ENCODE measurements around the gene CD72.

CD72 gene

GRCh38 chr9:35618325-35618727, at the start of gene CD72:
Gene CD72 (minus strand): TSS chr9:35618413. CDS start chr9:35618303, 110 bp downstream.
- no peak for DNase-seq

GRCh38 chr9:35667939-35668338, 49.7 kb upstream of the CD72 start:
- no peak for DNase-seq

DNA sequence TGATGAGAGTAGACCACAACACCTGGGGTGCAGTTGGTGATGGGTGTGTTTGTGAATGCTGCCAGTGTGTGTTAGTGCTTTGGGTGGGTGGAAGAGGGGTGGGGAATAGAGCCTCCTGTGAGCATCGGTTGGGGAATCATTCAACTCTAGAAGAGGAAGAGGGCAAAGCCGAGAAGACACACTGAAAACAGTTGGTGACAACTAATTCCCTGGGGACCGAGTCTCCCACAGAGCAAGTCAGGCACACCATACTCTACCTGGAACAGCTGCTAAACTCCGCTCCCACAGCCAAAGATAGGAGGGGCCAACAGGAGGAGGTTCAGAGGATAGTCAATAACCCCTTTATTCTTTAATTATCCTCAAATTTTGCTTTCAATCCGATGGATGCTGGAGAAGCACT, 48.3 kb upstream of the CD72 start:
- DNase-seq, result no peak

GRCh38 chr9:35666045-35666444, 47.8 kb upstream of the CD72 start:
- no peak for DNase-seq

GRCh38 chr9:35665471-35665818, 47.2 kb upstream of the CD72 start:
- no peak for DNase-seq

- no peak for DNase-seq
These were observed 46.6 kb upstream of the CD72 start, which contains the start of gene ARHGEF39 for GRCh38 chr9:35664531-35665470. Gene ARHGEF39 (minus strand): TSS chr9:35665195. CDS start chr9:35665169, 26 bp downstream.

DNA sequence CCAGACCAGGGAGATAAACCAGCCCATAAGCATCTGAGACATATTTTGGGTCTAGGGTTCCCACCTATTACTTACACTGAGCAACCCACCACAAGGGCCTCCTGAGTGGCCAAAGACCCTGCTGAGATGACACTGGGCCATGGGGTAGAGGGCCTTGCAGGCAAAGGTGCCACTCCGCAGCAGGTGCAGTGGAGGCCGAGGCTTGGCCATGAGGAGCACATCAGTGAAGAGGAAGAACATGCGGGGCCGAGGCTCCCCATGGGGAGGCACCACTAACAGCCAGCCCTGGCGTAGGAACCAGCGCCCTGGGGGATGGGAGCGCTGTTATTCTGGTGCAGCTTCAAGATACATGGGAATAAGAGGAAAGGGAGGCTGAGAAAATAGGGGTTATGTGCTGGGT, 44.2 kb upstream of the CD72 start:
- no peak for DNase-seq

DNA sequence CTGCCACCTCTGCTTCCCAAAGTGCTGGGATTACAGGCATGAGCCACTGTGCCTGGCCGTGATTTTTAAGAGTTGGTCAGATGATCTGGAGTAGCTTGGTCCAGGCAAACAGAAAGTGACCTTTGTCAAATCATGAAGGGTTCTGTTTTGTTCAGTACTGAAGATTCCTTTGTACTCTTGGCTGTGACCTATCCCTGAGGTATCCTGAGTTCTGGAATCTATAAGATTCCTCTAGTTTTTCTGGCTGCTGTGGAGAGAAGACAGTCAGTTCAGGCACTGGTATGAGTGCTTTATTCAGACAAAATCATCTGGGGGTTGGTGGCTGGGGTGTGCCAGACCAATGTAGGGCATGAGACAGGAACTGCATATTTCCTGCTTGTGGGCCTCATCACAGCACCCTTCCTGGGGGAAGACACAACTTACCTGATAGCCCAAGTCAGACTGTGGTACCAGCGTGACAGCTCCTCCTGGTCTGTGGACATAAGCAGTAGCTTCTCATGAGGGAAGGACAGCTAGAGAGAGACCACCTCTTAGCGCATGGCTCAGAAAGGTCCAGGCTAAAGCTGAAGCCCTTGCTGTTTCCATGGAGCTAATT, 43.6 kb upstream of the CD72 start:
- no peak for DNase-seq

DNA sequence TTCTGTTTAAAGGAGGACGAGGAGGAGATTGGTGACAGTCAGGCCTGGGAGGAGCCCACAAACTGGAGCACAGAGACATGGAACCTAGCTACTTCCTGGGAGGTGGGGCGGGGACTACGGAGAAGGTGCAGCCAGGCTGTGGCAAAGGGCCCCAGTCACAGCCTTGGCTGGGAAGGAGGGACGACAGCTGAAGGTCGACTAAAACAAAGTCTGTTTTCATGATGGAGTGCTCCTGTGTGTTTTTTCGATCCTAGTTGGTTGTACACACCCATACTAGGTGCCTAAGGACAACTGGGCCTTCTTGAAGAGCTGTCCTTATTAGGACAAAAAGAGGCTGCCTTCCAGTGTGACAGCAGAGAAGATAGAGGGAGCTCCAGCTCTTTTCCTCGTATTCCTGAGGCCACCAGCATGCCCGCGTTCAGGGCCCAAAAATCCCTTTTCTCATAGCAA, 42.8 kb upstream of the CD72 start:
- no peak for DNase-seq

DNA sequence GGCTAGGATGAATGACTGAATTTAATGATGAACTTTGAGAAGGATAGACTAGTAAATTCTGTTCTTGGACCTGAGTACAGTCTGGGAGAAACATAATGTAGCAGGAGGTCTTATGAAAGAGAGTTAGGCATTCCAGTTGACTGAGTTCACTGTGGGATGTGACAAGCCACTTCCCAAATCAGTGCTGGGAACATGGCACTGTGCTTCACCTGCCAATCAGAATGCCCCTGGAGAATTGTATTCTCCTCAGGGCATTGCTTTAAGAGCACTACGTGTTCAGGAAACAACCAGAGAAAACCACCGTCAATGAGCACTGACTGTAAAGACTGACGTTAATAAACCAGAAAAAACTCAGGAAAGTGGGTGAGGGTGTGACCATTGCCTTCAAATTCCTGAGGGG, 41.1 kb upstream of the CD72 start:
- DNase-seq, result no peak

DNA sequence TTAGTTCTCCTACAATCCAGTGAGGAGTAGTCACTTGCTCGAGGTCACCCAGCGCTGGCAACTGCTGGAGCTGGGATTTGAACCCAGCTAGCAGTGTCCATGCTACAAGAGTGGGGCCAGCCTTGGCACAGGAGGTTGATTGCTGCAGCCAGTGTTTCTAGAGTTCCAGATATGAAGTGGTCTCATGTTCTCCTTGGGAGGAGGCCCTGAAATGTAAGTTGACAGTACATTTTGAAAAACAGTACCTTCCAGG, 40.7 kb upstream of the CD72 start:
- no peak for DNase-seq

DNA sequence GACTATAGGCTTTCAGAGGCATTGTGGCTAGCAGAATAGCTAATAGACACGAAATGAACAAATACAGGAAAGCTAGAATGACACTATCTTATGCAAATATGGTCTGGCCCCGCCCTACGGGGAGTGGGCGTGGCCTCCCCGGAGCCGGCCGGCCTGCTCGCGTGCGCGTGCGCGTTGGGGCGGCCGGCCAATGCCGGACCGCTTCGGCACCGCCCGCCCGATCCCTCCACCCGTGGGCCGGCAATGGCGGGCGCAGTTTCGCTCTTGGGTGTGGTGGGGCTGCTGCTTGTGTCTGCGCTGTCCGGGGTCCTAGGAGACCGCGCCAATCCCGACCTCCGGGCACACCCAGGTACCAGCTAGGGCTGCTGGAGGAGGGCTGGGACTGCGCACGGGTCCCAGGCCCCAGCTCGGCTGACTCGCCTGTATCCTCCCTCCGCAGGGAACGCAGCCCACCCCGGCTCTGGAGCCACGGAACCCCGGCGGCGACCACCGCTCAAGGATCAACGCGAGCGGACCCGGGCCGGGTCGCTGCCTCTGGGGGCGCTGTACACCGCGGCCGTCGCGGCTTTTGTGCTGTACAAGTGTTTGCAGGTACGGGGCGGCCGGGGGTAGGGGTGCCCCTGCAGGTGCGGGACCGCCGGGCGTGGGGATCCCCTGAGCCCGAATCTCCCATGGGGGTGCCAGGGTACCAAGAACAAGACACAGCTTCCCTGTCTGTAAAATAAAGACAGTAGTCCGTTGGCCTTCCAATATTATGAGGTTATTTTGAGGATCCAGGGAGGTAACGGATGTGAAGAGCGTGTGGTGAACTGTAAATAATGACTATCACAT, 40.1 kb upstream of the CD72 start, which contains the start of gene CCDC107:
TSS of gene CCDC107 (plus strand) at position 156 of the 831 bp plus-strand sequence. CDS start at position 244, 88 bp downstream.
- DNase-seq, result no peak

DNA sequence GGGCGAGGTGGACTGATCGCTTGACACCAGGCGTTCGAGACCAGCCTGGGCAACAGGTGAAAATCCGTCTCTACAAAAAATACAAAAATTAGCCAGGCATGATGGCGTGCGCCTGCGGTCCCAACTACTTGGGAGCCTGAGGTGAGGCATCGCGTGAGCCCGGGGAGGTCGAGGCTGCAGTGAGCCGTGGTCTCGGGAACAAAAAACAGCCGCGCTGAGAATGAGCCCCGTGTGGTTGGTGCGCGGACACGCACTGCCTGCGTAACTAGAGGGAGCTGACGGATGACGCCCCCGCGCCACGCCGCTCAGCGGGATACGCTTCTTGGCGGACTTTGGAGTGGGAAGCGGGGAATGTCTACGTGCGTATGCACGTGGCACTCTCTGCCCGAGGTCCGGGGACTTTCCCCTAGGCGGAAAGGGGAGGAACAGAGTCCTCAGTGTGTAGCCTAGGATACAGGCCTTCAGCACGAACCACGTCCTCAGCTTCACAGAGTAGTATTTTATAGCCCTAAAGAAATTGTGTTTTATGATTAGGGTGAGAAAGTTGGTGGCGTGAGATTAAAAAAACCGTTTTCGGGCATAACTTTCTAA, 39.4 kb upstream of the CD72 start, which contains the start of gene RMRP:
TSS of gene RMRP (minus strand) at position 474 of the 591 bp plus-strand sequence.
- peak; percentile 78 for DNase-seq

- DNase-seq, result no peak
These were observed 38.8 kb upstream of the CD72 start for GRCh38 chr9:35656831-35657545.

GRCh38 chr9:35656348-35656747, 38.1 kb upstream of the CD72 start:
- no peak for DNase-seq

- no peak for DNase-seq
These were observed 35.4 kb upstream of the CD72 start for GRCh38 chr9:35653611-35654010.

GRCh38 chr9:35652829-35653209, 34.6 kb upstream of the CD72 start:
- DNase-seq, result no peak

GRCh38 chr9:35651956-35652828, 34.0 kb upstream of the CD72 start:
- no peak for DNase-seq

DNA sequence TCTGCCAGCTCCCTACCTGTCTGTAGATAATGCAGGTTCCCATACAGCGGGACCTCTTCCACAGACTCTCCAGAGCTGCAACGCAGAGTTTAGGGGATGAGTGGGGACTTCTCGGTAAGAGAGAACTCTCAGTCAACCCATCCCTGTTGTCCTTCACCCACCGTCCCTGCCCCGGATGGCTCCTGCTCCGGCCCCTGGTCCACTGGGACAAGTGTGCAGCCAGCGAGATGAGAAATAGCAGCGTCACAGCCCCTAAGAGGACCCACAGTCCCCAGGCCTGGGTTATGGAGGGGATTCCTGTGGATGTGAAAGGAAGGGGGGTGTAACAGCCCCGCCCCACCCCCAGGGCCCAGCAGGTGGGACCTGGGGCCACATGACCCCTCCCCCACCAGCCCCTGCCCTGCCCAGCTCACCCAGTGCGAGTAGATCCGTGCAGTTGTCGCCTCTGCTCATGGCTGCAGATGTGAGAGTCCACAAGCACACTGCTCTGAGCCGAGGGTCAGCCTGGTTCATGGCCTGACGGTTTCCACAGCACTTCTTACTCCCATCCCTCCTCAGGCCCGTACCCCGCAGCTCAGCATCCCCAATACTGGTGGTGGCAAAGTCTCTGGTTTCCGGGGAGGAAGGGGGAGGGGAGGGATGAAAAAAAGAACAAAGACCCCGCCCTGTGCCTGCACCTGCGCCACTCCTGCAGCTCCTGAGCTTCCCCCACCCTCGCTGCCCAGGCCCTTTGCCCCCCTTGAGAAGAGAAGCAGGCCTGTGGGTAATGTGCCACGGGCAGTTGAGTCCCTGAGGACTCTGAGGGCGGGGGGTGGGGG, 32.3 kb upstream of the CD72 start, which contains the start of gene SIT1:
TSS of gene SIT1 (minus strand) at position 591 of the 818 bp plus-strand sequence. CDS start at position 513, 78 bp downstream.
- DNase-seq, result no peak

Data from NCI-H187 treated with DMSO at 0.1 percent for 48 hours (cell line).